ENCODE measurements around the gene ZNF358.

ZNF358 gene

GRCh38 chr19:7483720-7484201 is 32.1 kb upstream of the ZNF358 start:
- TF ChIP-seq EZH2phosphoT487 (IDR thresholded peaks at IDR 0.05; ENCODE audit: low read length) (no peak), CTCF (IDR thresholded peaks at IDR 0.05; ENCODE audit: low read length) (no peak), EZH2 (optimal IDR thresholded peaks at IDR 0.05; ENCODE audit: low read depth, low read length) (no peak)
- no peak overlapping the region for H3K4me3 ChIP-seq (ENCODE audit: low read length)
- no peak overlapping the region for H2AFZ ChIP-seq (ENCODE audit: low read length)
- H3K79me2 ChIP-seq (ENCODE audit: low read length), result no peaks in the 10 kb centered on the region
- no peaks in the 10 kb centered on the region for H3K36me3 ChIP-seq (replicated peaks; ENCODE audit: insufficient read depth, low read length)
- H3K27ac ChIP-seq (ENCODE audit: low read length), result no peak overlapping the region
- no peak for DNase-seq
- H4K20me1 ChIP-seq (ENCODE audit: insufficient read depth, low read length), result no peaks in the 10 kb centered on the region
- H3F3A ChIP-seq (ENCODE audit: insufficient read depth, low read length), result no peaks in the 10 kb centered on the region
- H3K4me2 ChIP-seq (ENCODE audit: low read depth, low read length), result no peak overlapping the region
- no peaks in the 10 kb centered on the region for H3K9me3 ChIP-seq (replicated peaks; ENCODE audit: insufficient read depth, low read length)
- no peaks in the 10 kb centered on the region for H3K4me1 ChIP-seq (ENCODE audit: low read length)
- H3K9me2 ChIP-seq (replicated peaks; ENCODE audit: insufficient read depth, low read length), result no peaks in the 10 kb centered on the region
- peaks cover 89% of the 10 kb centered on the region for H3K27me3 ChIP-seq (replicated peaks; ENCODE audit: insufficient read depth, low read length)
- no peak overlapping the region for H3K9ac ChIP-seq (ENCODE audit: low read length)

GRCh38 chr19:7486923-7487322 is 29.0 kb upstream of the ZNF358 start:
- TF ChIP-seq EZH2 (optimal IDR thresholded peaks at IDR 0.05; ENCODE audit: low read depth, low read length) (no peak), EZH2phosphoT487 (IDR thresholded peaks at IDR 0.05; ENCODE audit: low read length) (no peak), CTCF (IDR thresholded peaks at IDR 0.05; ENCODE audit: low read length) (no peak)
- no peak for DNase-seq

GRCh38 chr19:7488736-7489353 is 27.1 kb upstream of the ZNF358 start, which contains the start of gene PEX11G:
Gene PEX11G (minus strand): TSS chr19:7489035. CDS start chr19:7489010, 25 bp downstream.
- peak within 1 kb of the TSS; percentile 42 for H2AFZ ChIP-seq (ENCODE audit: low read length)
- DNase-seq, result peak; percentile 63
- no peak within 1 kb of the TSS for H3K27ac ChIP-seq (ENCODE audit: low read length)

More at GRCh38 chr19:7486923-7487322, 29.0 kb upstream of the ZNF358 start:
- Histone ChIP-seq H3K9ac (ENCODE audit: low read length) (no peak overlapping the region), H3K36me3 (replicated peaks; ENCODE audit: insufficient read depth, low read length) (no peaks in the 10 kb centered on the region), H3K4me1 (ENCODE audit: low read length) (no peaks in the 10 kb centered on the region), H3K9me3 (replicated peaks; ENCODE audit: insufficient read depth, low read length) (no peaks in the 10 kb centered on the region), H3K79me2 (ENCODE audit: low read length) (no peaks in the 10 kb centered on the region), H3K27ac (ENCODE audit: low read length) (no peak overlapping the region), H3F3A (ENCODE audit: insufficient read depth, low read length) (no peaks in the 10 kb centered on the region), H3K27me3 (replicated peaks; ENCODE audit: insufficient read depth, low read length) (peaks cover 91% of the 10 kb centered on the region), H3K4me2 (ENCODE audit: low read depth, low read length) (no peak overlapping the region), H3K9me2 (replicated peaks; ENCODE audit: insufficient read depth, low read length) (no peaks in the 10 kb centered on the region), H2AFZ (ENCODE audit: low read length) (no peak overlapping the region), H4K20me1 (ENCODE audit: insufficient read depth, low read length) (no peaks in the 10 kb centered on the region), H3K4me3 (ENCODE audit: low read length) (no peak overlapping the region)

More at GRCh38 chr19:7488736-7489353, 27.1 kb upstream of the ZNF358 start, which contains the start of gene PEX11G:
- Histone ChIP-seq H3K4me3 (ENCODE audit: low read length) (peak within 1 kb of the TSS; percentile 50), H3K9me2 (replicated peaks; ENCODE audit: insufficient read depth, low read length) (no peaks in the 10 kb centered on the region), H3F3A (ENCODE audit: insufficient read depth, low read length) (no peaks in the 10 kb centered on the region), H3K9me3 (replicated peaks; ENCODE audit: insufficient read depth, low read length) (no peaks in the 10 kb centered on the region), H3K36me3 (replicated peaks; ENCODE audit: insufficient read depth, low read length) (no peaks in the 10 kb centered on the region), H3K27me3 (replicated peaks; ENCODE audit: insufficient read depth, low read length) (peaks cover 86% of the 10 kb centered on the region), H3K4me1 (ENCODE audit: low read length) (no peaks in the 10 kb centered on the region), H3K79me2 (ENCODE audit: low read length) (no peaks in the 10 kb centered on the region), H4K20me1 (ENCODE audit: insufficient read depth, low read length) (no peaks in the 10 kb centered on the region), H3K9ac (ENCODE audit: low read length) (peak within 1 kb of the TSS; percentile 24; the same call in 1 of the 2 replicates), H3K4me2 (ENCODE audit: low read depth, low read length) (peak within 1 kb of the TSS; percentile 45; the same call in 1 of the 2 replicates)
- no peak for TF ChIP-seq EZH2 (optimal IDR thresholded peaks at IDR 0.05; ENCODE audit: low read depth, low read length)
- no peak for TF ChIP-seq EZH2phosphoT487 (IDR thresholded peaks at IDR 0.05; ENCODE audit: low read length)
- TF ChIP-seq CTCF (IDR thresholded peaks at IDR 0.05; ENCODE audit: low read length), result no peak
